ENCODE results near the gene MRNIP. TPM values are rescaled to one million over a fixed set of nuclear protein-coding genes. Genes with fewer than 3 reads are reported as not detected.

Gene MRNIP
- total and polyA plus RNA-seq, 2 of the 8 experiments (the other 6 are each of a cell fraction or from before 2014, with no cell fraction given) = 29.6 TPM

- TF ChIP-seq USF2 (IDR thresholded peaks at IDR 0.05; ENCODE audit: low read length) = peak; percentile 78
- TF ChIP-seq HDAC6 (IDR thresholded peaks at IDR 0.05; ENCODE audit: low read depth, low read length) = no peak
- no peak; a peak in 2 of 3 replicates for TF ChIP-seq POLR2A (IDR thresholded peaks at IDR 0.05; ENCODE audit: control extremely low read depth in 1 of 2, low read depth in 2 of 2, low read length in 2 of 2)
- TF ChIP-seq BCL11A (IDR thresholded peaks at IDR 0.05; ENCODE audit: low read depth in 2 of 2, low read length in 2 of 2) = no peak
- TF ChIP-seq CHD1 (IDR thresholded peaks at IDR 0.05; ENCODE audit: low read depth, low read length) = no peak
- no peak for TF ChIP-seq KDM5A (IDR thresholded peaks at IDR 0.05; ENCODE audit: low read length)
- TF ChIP-seq CBX5 (IDR thresholded peaks at IDR 0.05; ENCODE audit: low read depth, low read length) = no peak
- no peak for TF ChIP-seq CHD2 (IDR thresholded peaks at IDR 0.05; ENCODE audit: low read length)
- TF ChIP-seq CEBPB (IDR thresholded peaks at IDR 0.05; ENCODE audit: low read depth, low read length) = peak; percentile 61; the same call in 1 of the 2 replicates
- TF ChIP-seq ASH2L (IDR thresholded peaks at IDR 0.05; ENCODE audit: low read length) = no peak
- no peak for TF ChIP-seq EZH2 (IDR thresholded peaks at IDR 0.05; ENCODE audit: low read depth, low read length, severe bottlenecking)
- no peak for TF ChIP-seq POU5F1 (IDR thresholded peaks at IDR 0.05; ENCODE audit: low read depth, low read length)
- no peak for TF ChIP-seq SIX5 (IDR thresholded peaks at IDR 0.05; ENCODE audit: low read depth, low read length)
- no peak for TF ChIP-seq SP2 (IDR thresholded peaks at IDR 0.05; ENCODE audit: low read length)
- no peak; the same call in 1 of the 2 replicates for TF ChIP-seq MAX (IDR thresholded peaks at IDR 0.05)
- TF ChIP-seq BACH1 (IDR thresholded peaks at IDR 0.05; ENCODE audit: low read length) = peak; percentile 81
- peak; percentile 31 to 63; a peak in 3 of 4 replicates for TF ChIP-seq SIN3A (conservative IDR thresholded peaks at IDR 0.05 in 1 of 2, IDR thresholded peaks at IDR 0.05 in 1 of 2; ENCODE audit: low read depth in 1 of 2, low read length in 2 of 2)
- TF ChIP-seq JUN (IDR thresholded peaks at IDR 0.05; ENCODE audit: low read depth, low read length) = 0 out of 2 replicates have a peak, but pooled peaks have one; percentile 25
- TF ChIP-seq BRCA1 (IDR thresholded peaks at IDR 0.05; ENCODE audit: low read depth, low read length) = no peak
These were observed 39.8 kb downstream of the MRNIP start (continued) for GRCh38 chr5:179818746-179819295.

All from H1 (cell line).